GM12891 (cell line): Measurements from ENCODE around the gene WSCD1. TPM values are rescaled to one million over a fixed set of nuclear protein-coding genes. Genes with fewer than 3 reads are reported as not detected.

Experiments
- DNase-seq: peaks from one replicate; pipeline ENCODE4 v3.0.0; 2011; ENCODE audit warnings: low spot score; ENCODE audit not compliant: insufficient read length
- FAIRE-seq: peaks from 2 replicates; lab custom pipeline; 2011; peaks lifted over from hg19 to GRCh38; lab: Jason Lieb, UNC
- PAX5 ChIP-seq: IDR thresholded peaks from 2 replicates; pipeline ENCODE4 v1.6.1; 2011; ENCODE audit warnings: low read length, moderate library complexity, mild to moderate bottlenecking; ENCODE audit not compliant: insufficient read depth, severe bottlenecking
- POLR2A ChIP-seq: IDR thresholded peaks from 2 replicates; pipeline ENCODE4 v1.6.1; 2011; ENCODE audit warnings: low read depth, low read length, control low read depth
- POLR2AphosphoS5 ChIP-seq: IDR thresholded peaks from 2 replicates; pipeline ENCODE4 v1.6.1; 2011; ENCODE audit warnings: low read depth, low read length, control low read depth
- POU2F2 ChIP-seq: IDR thresholded peaks from 2 replicates; pipeline ENCODE4 v1.6.1; 2011; ENCODE audit warnings: low read depth, mild to moderate bottlenecking, control low read depth, low read length, moderate library complexity
- SPI1 ChIP-seq: IDR thresholded peaks from 2 replicates; pipeline ENCODE4 v1.6.1; 2011; ENCODE audit warnings: low read depth, low read length, control low read depth
- TAF1 ChIP-seq: IDR thresholded peaks from 2 replicates; pipeline ENCODE4 v1.6.1; 2011; ENCODE audit warnings: low read depth, low read length, control low read depth
- polyA plus RNA-seq: library from polyadenylated mRNA; unstranded; fragments of >200 nt; gene quantifications from one replicate; pipeline ENCODE4 v1.2.1, GENCODE V29; 2012; ENCODE audit warnings: low read depth, missing spikeins, inconsistent platforms; ENCODE audit not compliant: missing spikeins

Gene WSCD1
- polyA plus RNA-seq, result 0.05 TPM

- TF ChIP-seq PAX5 (no peak), POU2F2 (no peak), TAF1 (no peak), SPI1 (no peak), POLR2A (no peak), POLR2AphosphoS5 (no peak)
- DNase-seq (no peak), FAIRE-seq (no peak)
Measured at GRCh38 chr17:6069539-6070429, at the start of gene WSCD1. TSS of gene WSCD1 (plus strand) at chr17:6070379. CDS start at chr17:6080659, 10,280 bp downstream.

GRCh38 chr17:6021011-6021400 lies 49.2 kb upstream of the WSCD1 start:
- TF ChIP-seq PAX5 (no peak), TAF1 (no peak), SPI1 (no peak), POU2F2 (no peak), POLR2AphosphoS5 (no peak), POLR2A (no peak)
- no peak for DNase-seq
- FAIRE-seq, result no peak

- DNase-seq (no peak), FAIRE-seq (no peak)
- TF ChIP-seq POU2F2 (no peak), SPI1 (no peak), POLR2A (no peak), POLR2AphosphoS5 (no peak), TAF1 (no peak)
Measured at GRCh38 chr17:6021627-6022026, 48.6 kb upstream of the WSCD1 start.

DNA sequence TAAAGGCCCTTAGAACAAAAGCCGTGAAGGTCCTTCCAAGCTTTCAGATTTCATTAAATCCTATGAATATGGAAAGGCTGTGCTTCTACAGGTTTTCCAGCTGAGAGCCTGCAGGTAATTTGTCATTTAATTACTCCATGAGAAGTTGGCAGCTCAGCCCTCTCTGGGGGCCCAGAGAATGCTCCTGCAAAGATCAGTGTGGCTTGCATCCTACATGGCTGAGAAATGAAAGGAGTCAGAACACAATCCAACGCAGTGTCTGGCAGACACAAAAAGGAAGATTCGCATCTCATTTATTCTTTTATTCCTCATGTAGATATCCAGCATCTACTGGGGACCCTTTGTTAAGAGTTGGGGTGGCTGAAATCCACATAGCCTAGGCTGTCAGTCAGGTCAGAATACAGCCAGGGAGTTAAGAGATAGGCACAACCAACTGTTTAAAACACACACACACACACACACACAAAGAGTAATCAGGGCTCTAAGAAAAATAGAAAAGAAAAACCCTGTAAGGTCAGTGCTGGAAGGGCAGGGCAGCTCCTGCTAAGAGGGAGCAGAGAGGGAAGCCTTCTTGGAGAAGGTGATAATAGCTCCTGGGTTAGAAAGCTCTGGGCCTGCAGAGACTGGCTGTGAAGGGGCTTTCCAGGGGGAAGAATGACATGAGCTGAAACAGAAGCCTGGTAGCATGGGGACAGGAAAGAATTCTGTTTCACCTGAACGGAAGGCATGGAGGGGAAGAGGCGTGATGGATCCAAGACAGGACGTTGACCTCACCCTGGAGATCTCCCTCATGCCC lies 46.9 kb upstream of the WSCD1 start:
- no peak for FAIRE-seq
- TF ChIP-seq TAF1, result no peak
- TF ChIP-seq PAX5, result no peak
- TF ChIP-seq POLR2AphosphoS5, result no peak
- TF ChIP-seq POU2F2, result no peak
- TF ChIP-seq POLR2A, result no peak
- no peak for TF ChIP-seq SPI1
- no peak for DNase-seq

- TF ChIP-seq PAX5, result no peak
- no peak for TF ChIP-seq POU2F2
- no peak for TF ChIP-seq POLR2AphosphoS5
- no peak for TF ChIP-seq TAF1
- no peak for TF ChIP-seq SPI1
- TF ChIP-seq POLR2A, result no peak
- DNase-seq (no peak), FAIRE-seq (no peak)
Measured at GRCh38 chr17:6024576-6024975, 45.6 kb upstream of the WSCD1 start.

DNA sequence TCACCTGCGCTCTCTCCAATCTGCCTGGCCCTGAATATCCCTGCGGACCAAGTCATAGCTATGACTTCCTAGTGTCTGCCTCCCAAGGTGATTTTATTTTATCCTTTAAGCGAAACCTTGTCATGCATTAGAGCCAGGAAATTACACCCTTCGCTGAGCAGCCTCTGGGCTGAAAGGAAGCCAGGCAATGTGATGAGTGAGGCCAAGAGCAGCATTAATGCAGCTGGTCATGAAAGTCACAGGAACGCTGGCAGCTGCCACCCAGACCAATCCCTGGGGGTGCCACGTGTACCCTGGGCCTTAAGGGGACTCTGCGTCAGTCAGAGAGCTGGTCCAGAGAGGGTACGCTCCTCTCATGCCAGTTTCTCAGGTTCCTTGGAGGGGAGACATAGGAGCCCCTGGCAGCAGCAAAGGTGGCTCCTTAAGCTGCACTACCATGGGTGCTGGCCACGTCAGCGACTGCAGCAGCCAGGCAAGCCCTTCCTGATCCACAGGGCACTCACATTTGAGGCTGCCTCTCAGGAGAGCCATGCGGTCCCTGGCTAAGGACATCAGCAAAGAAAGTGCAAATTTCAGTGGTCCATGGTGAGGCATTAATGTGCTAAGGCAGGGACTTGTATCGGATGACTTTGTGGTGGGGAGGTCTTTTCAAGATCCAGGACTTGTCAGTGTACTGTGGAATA lies 42.7 kb upstream of the WSCD1 start:
- TF ChIP-seq POLR2AphosphoS5 (no peak), PAX5 (no peak), TAF1 (no peak), SPI1 (no peak), POLR2A (no peak), POU2F2 (no peak)
- FAIRE-seq, result no peak
- no peak for DNase-seq

DNA sequence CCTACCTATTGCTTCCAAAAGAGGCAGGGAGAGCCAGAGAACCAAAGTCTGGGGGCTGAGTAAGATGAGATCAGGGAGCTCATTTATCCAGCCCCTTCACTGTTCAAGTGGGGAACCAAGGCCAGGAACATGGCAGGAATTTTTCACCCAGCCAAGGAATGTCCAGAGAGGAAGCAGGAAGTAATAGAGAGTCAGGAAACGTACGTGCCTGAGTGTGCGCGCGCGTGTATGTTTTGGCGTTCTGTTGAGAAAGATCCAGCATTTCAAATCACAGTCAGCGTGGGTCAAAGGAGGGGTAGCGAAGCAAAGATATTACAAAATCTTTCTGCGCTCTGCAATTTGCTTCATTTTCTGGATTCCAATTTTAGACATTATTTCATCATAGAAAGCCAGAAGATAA lies 41.9 kb upstream of the WSCD1 start:
- TF ChIP-seq PAX5 (no peak), TAF1 (no peak), POU2F2 (no peak)
- no peak for FAIRE-seq
- DNase-seq, result no peak

- FAIRE-seq (no peak), DNase-seq (no peak)
- TF ChIP-seq POLR2A, result no peak
- TF ChIP-seq POU2F2, result no peak
- no peak for TF ChIP-seq SPI1
- TF ChIP-seq POLR2AphosphoS5, result no peak
- no peak for TF ChIP-seq TAF1
Measured at GRCh38 chr17:6035801-6036394, 34.3 kb upstream of the WSCD1 start.
